T-cell (primary cell): ENCODE measurements around the gene PLA2R1. TPM values are rescaled to one million over a fixed set of nuclear protein-coding genes. Genes with fewer than 3 reads are reported as not detected.
A peak's percentile ranks its signal among the peaks of the same experiment; 100 is the strongest.

Experiments
- ATAC-seq, 4 experiments: fragments of 200-7000 bp in 3 of 4; fragments of 150-1000 bp in 1 of 4; cut with Tn5 transposase; replicated peaks in 1 of 4; 1 replicate in 3 of 4; 2 replicates in 1 of 4; pipeline ENCODE4 v1.10.0; 2021; ENCODE audit warnings: moderate library complexity in 3 of 4, mild to moderate bottlenecking in 2 of 4, moderate number of reproducible peaks in 1 of 4
- CTCF ChIA-PET, 2 donors: fragments of 300-600 bp; sonication (Branson Sonifier 250); formaldehyde crosslinking; loops; one replicate each; lab custom pipeline; 2022; ENCODE audit warnings: antibody characterized with exemption in 2 of 2; lab: Charles Lee
- POLR2A ChIA-PET, 2 donors: fragments of 300-600 bp; sonication (Branson Sonifier 250); formaldehyde crosslinking; loops; one replicate each; lab custom pipeline; 2022; ENCODE audit warnings: antibody characterized with exemption in 2 of 2; lab: Charles Lee
- DNase-seq, 35 experiments: peaks; one replicate each; pipeline versions ENCODE4 v3.0.0 to v3.0.0-alpha.2; 2013 to 2023
- H3K27ac ChIP-seq: one replicate; pipeline ENCODE4 v1.5.1; 2013; ENCODE audit warnings: low read length
- H3K27me3 ChIP-seq, 2 experiments: replicated peaks in 1 of 2; 1 replicate in 1 of 2; 2 replicates in 1 of 2; pipeline versions ENCODE4 v1.6.1 to v1.7.0; 2013; ENCODE audit warnings: low read length in 1 of 2, mixed read lengths in 1 of 2; ENCODE audit not compliant: control insufficient read depth in 2 of 2, insufficient read depth in 2 of 2; ENCODE audit errors: extremely low read depth in 1 of 2
- H3K36me3 ChIP-seq, 2 donors: 1 replicate in 1 of 2; 2 replicates in 1 of 2; pipeline versions ENCODE4 v1.6.1 to v1.7.0; 2013; ENCODE audit warnings: low read length in 1 of 2; ENCODE audit not compliant: control insufficient read depth in 2 of 2, insufficient read depth in 1 of 2; ENCODE audit errors: extremely low read depth in 1 of 2
- H3K4me1 ChIP-seq, 2 experiments: 1 replicate in 1 of 2; 2 replicates in 1 of 2; pipeline versions ENCODE4 v1.6.1 to v1.7.0; 2013; ENCODE audit warnings: low read length in 2 of 2, mixed read lengths in 1 of 2; ENCODE audit not compliant: insufficient read depth in 2 of 2, control insufficient read depth in 1 of 2; ENCODE audit errors: extremely low read depth in 1 of 2
- H3K4me3 ChIP-seq, 2 donors: 1 replicate in 1 of 2; 2 replicates in 1 of 2; pipeline versions ENCODE4 v1.5.1 to v1.7.0; 2013; ENCODE audit warnings: mild to moderate bottlenecking in 2 of 2, low read length in 1 of 2, moderate library complexity in 1 of 2; ENCODE audit not compliant: control insufficient read depth in 1 of 2; ENCODE audit errors: extremely low read depth in 1 of 2
- H3K9me3 ChIP-seq: 2 replicates; pipeline ENCODE4 v1.7.0; 2013
- H3K27ac Mint-ChIP-seq, 2 donors: one replicate each; pipeline ENCODE4 v1.8.0; 2020 to 2021; ENCODE audit warnings: mild to moderate bottlenecking in 2 of 2, mixed read lengths in 2 of 2
- H3K27me3 Mint-ChIP-seq, 2 donors: one replicate each; pipeline ENCODE4 v1.8.0; 2021 to 2022; ENCODE audit warnings: mixed read lengths in 2 of 2
- H3K36me3 Mint-ChIP-seq: one replicate; pipeline ENCODE4 v1.8.0; 2021; ENCODE audit warnings: mixed read lengths
- H3K4me1 Mint-ChIP-seq, 3 donors: one replicate each; pipeline ENCODE4 v1.8.0; 2020 to 2022; ENCODE audit warnings: mixed read lengths in 3 of 3, mild to moderate bottlenecking in 1 of 3
- H3K4me3 Mint-ChIP-seq, 3 donors: one replicate each; pipeline ENCODE4 v1.8.0; 2020 to 2022; ENCODE audit warnings: mild to moderate bottlenecking in 3 of 3, mixed read lengths in 3 of 3, moderate library complexity in 3 of 3
- H3K9me3 Mint-ChIP-seq, 3 donors: one replicate each; pipeline ENCODE4 v1.8.0; 2020 to 2022; ENCODE audit warnings: mixed read lengths in 3 of 3
- WGBS: methylation state at CpG from one replicate; pipeline ENCODE4 v1.1.5; 2013; ENCODE audit warnings: missing lambda C conversion rate; ENCODE audit not compliant: insufficient coverage; 5-methylcytosine and 5-hydroxymethylcytosine counted together
- total RNA-seq, 35 experiments: library from RNA in 6 of 35; stranded (reverse) in 6 of 35; fragments of 120-200 nt in 1 of 35; gene quantifications; one replicate each; pipeline versions ENCODE4 v1.2.1 to v1.2.4 and lab custom pipeline; 2013 to 2026

The PLA2R1 gene
- total RNA-seq, 5 donors from 2014 or later (not counting 1 experiment from before 2014, with no cell fraction given) = 0.20 TPM; not detected in 4

DNA sequence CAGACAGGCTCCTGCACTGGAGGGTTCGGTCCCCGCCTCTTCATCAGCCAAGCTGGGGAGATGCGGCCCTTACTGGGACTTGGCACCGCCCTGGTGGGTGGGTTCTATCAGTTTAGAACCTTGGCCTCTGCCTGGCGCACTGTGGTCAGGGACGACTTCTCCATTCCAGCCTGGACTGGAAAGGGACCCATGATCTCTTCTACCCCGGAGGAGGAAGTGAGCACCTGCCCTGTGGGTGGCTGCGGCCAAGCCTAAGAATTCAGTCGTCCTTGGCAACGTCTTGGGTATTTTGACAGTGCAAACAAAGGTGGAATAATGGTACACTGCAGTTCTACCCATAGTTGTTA is 157.5 kb downstream of the PLA2R1 start:
- Histone ChIP-seq H3K4me1 (peaks cover 3 to 21% of the 10 kb centered on the region in 2 experiments), H3K4me3 (peak overlapping the region; percentile 88 to 98), H3K36me3 (peaks cover 0 to 7% of the 10 kb centered on the region in 2 donors), H3K27ac (peak overlapping the region; percentile 51), H3K27me3 (no peaks in the 10 kb centered on the region), H3K9me3 (no peaks in the 10 kb centered on the region)
- WGBS = 11% methylated on average over 3 of the region's 10 CpGs
- Mint-ChIP-seq H3K27ac (peak overlapping the region; percentile 75 to 88), H3K4me3 (peak overlapping the region; percentile 97 to 100 (median 99)), H3K36me3 (peaks cover 4% of the 10 kb centered on the region), H3K9me3 (no peaks in the 10 kb centered on the region), H3K4me1 (peaks cover 33 to 44% (median 35%) of the 10 kb centered on the region in 3 donors), H3K27me3 (peaks cover 0 to 3% of the 10 kb centered on the region in 2 donors)
- no peak for ATAC-seq
- CTCF ChIA-PET = no interaction called here
- peak in 2 of 35 experiments; percentile 15 to 38 for DNase-seq
- POLR2A ChIA-PET = no interaction called here

DNA sequence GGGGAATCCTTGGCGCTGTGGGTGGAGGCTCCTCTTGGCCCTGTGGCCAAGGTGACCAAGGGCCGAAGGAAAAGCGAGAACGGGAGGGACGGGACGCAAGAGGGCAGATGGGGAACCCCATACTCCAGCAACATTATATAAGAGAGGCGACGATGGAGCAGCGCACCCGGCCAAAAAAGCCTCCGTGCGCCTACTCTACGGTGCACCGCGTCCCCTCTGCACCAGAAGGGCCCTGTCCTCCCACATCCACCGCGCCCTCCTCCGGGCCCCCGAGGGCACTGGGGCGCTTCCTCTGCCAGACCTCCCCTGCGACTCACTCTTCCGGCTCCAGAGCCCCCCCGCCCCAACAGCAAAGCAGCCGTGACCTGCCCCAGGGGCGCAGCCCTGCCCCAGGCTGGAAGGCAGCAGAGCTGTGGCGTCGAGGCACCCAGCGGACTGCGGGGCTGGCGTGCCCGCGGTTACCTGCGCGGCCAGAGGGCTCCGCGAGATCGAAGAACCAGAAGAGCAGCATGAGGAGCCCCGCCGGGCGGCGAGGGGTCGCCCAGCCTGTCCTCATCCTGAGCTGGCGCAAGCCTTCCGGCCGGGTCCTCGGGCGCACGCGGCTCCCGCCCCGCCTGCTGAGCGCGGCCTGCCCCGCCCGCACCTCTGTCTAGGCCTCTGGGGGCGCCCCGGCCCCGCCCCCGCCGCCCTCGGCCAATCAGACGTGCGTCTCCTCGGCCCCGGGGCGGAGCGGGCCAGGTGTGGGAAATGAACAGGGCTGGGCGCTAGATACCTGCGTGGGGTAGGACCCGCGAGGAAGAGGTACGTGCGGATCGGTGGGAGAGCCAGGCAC is 158.1 kb downstream of the PLA2R1 start, which contains the start of gene LY75:
TSS of gene LY75 (minus strand) at position 630 of the 832 bp plus-strand sequence.
- DNase-seq (peak; percentile 66 to 88 (median 78)), ATAC-seq (peak; percentile 85 to 90 (median 89))
- H3K36me3 ChIP-seq = peaks cover 0 to 7% of the 10 kb centered on the region in 2 donors
- Mint-ChIP-seq H3K9me3 (no peaks in the 10 kb centered on the region), H3K4me3 (peak within 1 kb of the TSS; percentile 97 to 100 (median 99)), H3K27ac (peak within 1 kb of the TSS; percentile 99), H3K4me1 (peaks cover 37 to 44% (median 40%) of the 10 kb centered on the region in 3 donors), H3K36me3 (peaks cover 9% of the 10 kb centered on the region), H3K27me3 (no peaks in the 10 kb centered on the region)
- WGBS = under 1% methylated on average over 71 of the region's 74 CpGs
- H3K4me1 ChIP-seq = peaks cover 3 to 21% of the 10 kb centered on the region in 2 experiments
- H3K9me3 ChIP-seq = no peaks in the 10 kb centered on the region
- no peaks in the 10 kb centered on the region for H3K27me3 ChIP-seq
- H3K4me3 ChIP-seq = peak within 1 kb of the TSS; percentile 88 to 98
- ChIA-PET CTCF (no interaction called here), POLR2A (interaction anchor here in 1 of 2 donors (0.6 kb wide), 1 partner anchor 190 kb away, joined by 3 read pairs; no protein-coding TSS in a partner anchor)
- peak within 1 kb of the TSS; percentile 84 for H3K27ac ChIP-seq

DNA sequence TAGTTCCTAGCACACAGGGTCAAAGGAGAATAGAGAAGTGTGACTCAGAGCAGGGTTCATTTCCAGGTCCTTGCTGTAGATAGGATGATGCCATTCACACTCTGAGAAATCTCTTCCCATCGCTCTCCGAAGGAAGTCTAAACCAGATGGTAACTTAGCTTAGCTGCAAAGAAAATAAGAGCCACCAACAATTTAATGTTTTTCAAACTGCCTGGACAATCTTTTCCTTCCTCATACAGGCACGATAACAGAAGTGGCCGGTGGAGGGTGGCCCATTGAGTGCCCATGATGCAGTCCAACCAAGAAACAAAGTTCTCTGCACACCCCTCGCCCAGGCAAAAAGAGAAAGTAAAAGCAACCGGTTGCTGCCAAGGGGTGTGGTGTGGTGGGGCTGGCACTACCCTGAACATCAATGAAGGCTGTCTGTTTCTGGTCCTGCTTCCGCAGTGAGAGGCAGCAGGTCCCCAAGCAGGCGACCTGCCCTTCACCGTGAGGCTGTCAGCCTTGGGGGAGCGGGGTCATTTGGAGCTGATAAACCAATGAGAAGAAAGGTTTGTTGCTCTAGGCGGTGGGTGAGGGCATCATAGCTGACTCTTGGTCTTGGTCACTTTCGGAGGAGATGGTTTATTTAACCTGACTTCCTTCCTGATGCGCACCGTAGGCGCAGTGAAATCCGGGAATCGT is 158.8 kb downstream of the PLA2R1 start:
- DNase-seq (peak; percentile 29 to 79 (median 61)), ATAC-seq (peak; percentile 67 to 74 (median 70))
- Mint-ChIP-seq H3K9me3 (no peaks in the 10 kb centered on the region), H3K4me1 (peaks cover 41 to 48% (median 44%) of the 10 kb centered on the region in 3 donors), H3K27me3 (no peaks in the 10 kb centered on the region), H3K36me3 (peaks cover 10% of the 10 kb centered on the region), H3K27ac (peak overlapping the region; percentile 99), H3K4me3 (peak overlapping the region; percentile 97 to 100 (median 99))
- ChIA-PET POLR2A (interaction anchor here in 1 of 2 donors (0.6 to 1.0 kb wide), 2 partner anchors 189 to 190 kb away, joined by 3 read pairs; no protein-coding TSS in a partner anchor), CTCF (no interaction called here)
- Histone ChIP-seq H3K4me1 (peaks cover 3 to 21% of the 10 kb centered on the region in 2 experiments), H3K27ac (peak overlapping the region; percentile 84), H3K9me3 (no peaks in the 10 kb centered on the region), H3K4me3 (peak overlapping the region; percentile 88 to 98), H3K36me3 (peaks cover 0 to 13% of the 10 kb centered on the region in 2 donors), H3K27me3 (no peaks in the 10 kb centered on the region)
- WGBS = 2% methylated on average over 6 of the region's 17 CpGs

DNA sequence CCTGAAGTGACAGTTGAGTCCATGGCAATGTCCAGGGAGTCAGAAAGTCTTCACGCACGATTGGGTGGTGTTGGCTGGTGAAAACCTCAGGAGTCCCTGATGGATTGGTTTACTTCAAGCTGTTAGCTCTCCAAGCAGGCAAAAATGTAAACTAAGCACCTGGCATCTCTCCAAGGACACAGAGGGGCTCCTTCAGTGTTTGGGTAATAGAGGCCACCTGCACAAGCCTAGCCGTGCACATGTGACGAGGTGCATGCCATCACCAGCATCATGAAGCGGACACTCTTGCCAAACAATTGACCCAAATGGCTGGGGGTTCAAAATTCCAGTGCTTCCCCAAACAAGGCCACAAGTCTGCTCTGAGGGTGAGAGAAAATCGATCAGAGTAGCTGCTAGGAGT is 159.7 kb downstream of the PLA2R1 start:
- peaks cover 19% of the 10 kb centered on the region for H3K36me3 Mint-ChIP-seq
- DNase-seq (no peak), ATAC-seq (no peak)
- no peaks in the 10 kb centered on the region for H3K27me3 Mint-ChIP-seq
- Histone ChIP-seq H3K9me3 (no peaks in the 10 kb centered on the region), H3K4me1 (peaks cover 3 to 21% of the 10 kb centered on the region in 2 experiments), H3K27ac (peak overlapping the region; percentile 84), H3K4me3 (no peak overlapping the region), H3K36me3 (peaks cover 0 to 17% of the 10 kb centered on the region in 2 donors), H3K27me3 (no peaks in the 10 kb centered on the region)
- WGBS = 83% methylated on average over 4 of the region's 6 CpGs
- ChIA-PET POLR2A (interaction anchor here in 1 of 2 donors (1.0 kb wide), 1 partner anchor 188 kb away, joined by 3 read pairs; no protein-coding TSS in a partner anchor), CTCF (interaction anchor here in 1 of 2 donors (1.9 kb wide), 1 partner anchor 10 kb away, joined by 5 read pairs; no protein-coding TSS in a partner anchor)
- H3K4me1 Mint-ChIP-seq = peaks cover 50 to 56% (median 53%) of the 10 kb centered on the region in 3 donors
- H3K4me3 Mint-ChIP-seq = peak overlapping the region; percentile 97 to 100 (median 99)
- peak overlapping the region; percentile 99 for H3K27ac Mint-ChIP-seq
- H3K9me3 Mint-ChIP-seq = no peaks in the 10 kb centered on the region

DNA sequence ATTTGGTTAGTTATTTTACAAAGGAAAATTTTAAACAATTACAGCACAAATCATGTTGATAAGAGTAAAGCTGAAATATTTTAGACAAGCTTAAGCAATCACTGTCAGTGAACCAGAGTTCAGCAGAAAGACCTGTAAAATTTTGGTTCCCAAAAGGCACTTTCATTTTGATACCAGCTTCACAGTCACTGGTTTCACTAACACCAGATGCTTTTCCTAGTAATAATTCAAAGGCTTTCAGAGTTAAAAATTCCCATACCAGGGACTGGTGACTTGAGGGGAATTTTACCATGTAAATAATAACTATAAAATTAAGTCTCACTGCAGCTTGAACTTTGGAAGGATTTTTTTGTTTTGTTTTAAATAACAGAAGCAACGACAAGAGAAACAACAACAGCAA is 162.1 kb downstream of the PLA2R1 start:
- WGBS = no CpG with 5 or more reads among the region's 1 CpG
- no peaks in the 10 kb centered on the region for H3K27me3 ChIP-seq
- H3K9me3 Mint-ChIP-seq = no peaks in the 10 kb centered on the region
- peaks cover 0 to 17% of the 10 kb centered on the region in 2 donors for H3K36me3 ChIP-seq
- peaks cover 3 to 21% of the 10 kb centered on the region in 2 experiments for H3K4me1 ChIP-seq
- CTCF ChIA-PET = no interaction called here
- H3K27ac ChIP-seq = no peak overlapping the region
- peaks cover 63 to 74% (median 68%) of the 10 kb centered on the region in 3 donors for H3K4me1 Mint-ChIP-seq
- peaks cover 32% of the 10 kb centered on the region for H3K36me3 Mint-ChIP-seq
- no peaks in the 10 kb centered on the region for H3K9me3 ChIP-seq
- no peaks in the 10 kb centered on the region for H3K27me3 Mint-ChIP-seq
- DNase-seq (no peak), ATAC-seq (no peak)
- no peak overlapping the region for H3K27ac Mint-ChIP-seq
- no peak overlapping the region for H3K4me3 Mint-ChIP-seq
- POLR2A ChIA-PET = interaction anchor here (0.6 to 0.9 kb wide), 2 partner anchors 16 to 18 kb away, joined by 3 read pairs; no protein-coding TSS in a partner anchor
- no peak overlapping the region for H3K4me3 ChIP-seq

DNA sequence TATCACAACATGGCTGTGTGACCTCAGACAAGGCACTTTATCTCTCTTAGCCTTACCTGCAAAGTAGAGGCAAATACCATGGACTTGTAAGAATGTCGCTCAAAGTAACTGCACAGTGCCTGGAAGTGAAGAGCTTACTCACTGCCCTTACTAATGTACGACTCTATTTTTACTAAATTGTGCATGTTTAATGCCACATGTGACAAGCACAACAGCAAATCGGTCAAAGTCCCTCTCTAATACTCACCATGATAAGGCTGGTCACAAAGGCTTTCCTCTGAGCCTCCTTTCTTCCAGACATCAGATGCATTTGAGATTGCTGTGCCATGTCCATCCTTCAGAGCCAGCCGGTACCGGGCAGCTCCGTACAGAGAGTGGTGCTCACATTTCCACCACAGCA is 164.0 kb downstream of the PLA2R1 start:
- H3K27ac Mint-ChIP-seq = no peak overlapping the region
- H3K27me3 Mint-ChIP-seq = no peaks in the 10 kb centered on the region
- DNase-seq (no peak), ATAC-seq (no peak)
- Histone ChIP-seq H3K27me3 (no peaks in the 10 kb centered on the region), H3K36me3 (peaks cover 0 to 17% of the 10 kb centered on the region in 2 donors), H3K4me3 (no peak overlapping the region), H3K4me1 (peaks cover 3 to 10% of the 10 kb centered on the region in 2 experiments), H3K9me3 (no peaks in the 10 kb centered on the region), H3K27ac (no peak overlapping the region)
- 87% methylated on average over 6 of the region's 6 CpGs for WGBS
- peaks cover 61 to 74% (median 69%) of the 10 kb centered on the region in 3 donors for H3K4me1 Mint-ChIP-seq
- H3K9me3 Mint-ChIP-seq = no peaks in the 10 kb centered on the region
- ChIA-PET POLR2A (interaction anchor here in 1 of 2 donors (1.2 kb wide), 1 partner anchor 21 kb away, joined by 5 read pairs; no protein-coding TSS in a partner anchor), CTCF (interaction anchor here in 1 of 2 donors (1.3 kb wide), 1 partner anchor 22 kb away, joined by 3 read pairs; no protein-coding TSS in a partner anchor)
- H3K4me3 Mint-ChIP-seq = no peak overlapping the region
- H3K36me3 Mint-ChIP-seq = peaks cover 46% of the 10 kb centered on the region
